ENCODE results near the gene TM4SF4.

TM4SF4 gene

DNA sequence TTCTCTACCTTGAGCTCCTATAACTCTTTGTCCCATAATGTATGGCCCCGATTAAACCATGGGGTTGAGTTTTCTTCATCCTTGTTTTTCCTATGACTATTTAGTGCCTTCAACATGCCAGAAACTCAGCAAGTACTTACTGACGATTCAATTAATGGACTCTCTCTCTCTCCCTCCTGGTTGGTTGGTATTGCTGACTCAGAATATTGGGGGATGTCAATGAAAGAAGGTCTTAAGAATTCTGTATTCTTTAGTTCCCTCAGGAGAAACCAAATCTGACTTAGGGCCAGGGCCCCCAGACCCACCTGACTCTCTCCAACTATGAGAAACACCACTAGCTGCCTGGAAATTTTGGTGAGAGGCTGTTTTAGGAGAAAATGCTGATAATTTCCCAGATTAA, 40.8 kb downstream of the TM4SF4 start:
- FAIRE-seq = no peak

DNA sequence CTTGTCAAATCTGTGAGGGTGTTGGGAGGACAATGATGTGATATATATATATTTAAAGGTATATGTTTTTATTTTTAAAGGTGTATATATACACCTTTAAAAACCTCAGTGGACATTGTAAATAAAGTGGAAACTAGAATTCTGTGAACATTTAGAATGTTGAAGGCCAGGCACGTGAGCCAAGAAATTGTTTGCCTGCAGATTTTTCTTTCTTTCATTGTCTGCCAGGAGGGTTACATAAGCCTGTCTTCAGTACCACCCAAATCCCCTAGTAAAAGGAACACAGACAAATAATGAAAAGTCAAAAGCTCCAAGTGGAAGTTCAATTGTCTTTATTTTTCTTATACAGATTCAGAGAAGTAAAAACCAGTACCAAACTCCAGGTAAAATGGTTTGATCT, 42.4 kb downstream of the TM4SF4 start:
- FAIRE-seq = no peak

DNA sequence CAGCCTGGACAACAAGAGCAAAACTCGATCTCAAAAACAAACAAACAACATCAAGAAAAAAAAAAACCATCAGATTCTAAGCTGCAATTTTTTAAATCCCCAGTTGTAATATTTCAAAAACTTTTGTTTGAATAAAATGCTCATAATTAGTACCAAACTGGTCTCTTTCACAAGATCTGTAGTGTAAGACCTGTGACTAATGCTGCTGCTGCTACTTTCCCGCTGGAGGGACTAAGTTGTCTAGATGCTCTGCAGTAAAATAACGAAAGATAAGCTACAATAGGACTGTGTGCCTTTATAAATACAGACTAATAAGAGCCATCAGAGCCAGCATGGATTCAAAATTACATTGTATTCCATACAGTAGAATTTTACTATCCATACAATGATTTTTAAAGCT, 45.4 kb downstream of the TM4SF4 start:
- no peak for FAIRE-seq

DNA sequence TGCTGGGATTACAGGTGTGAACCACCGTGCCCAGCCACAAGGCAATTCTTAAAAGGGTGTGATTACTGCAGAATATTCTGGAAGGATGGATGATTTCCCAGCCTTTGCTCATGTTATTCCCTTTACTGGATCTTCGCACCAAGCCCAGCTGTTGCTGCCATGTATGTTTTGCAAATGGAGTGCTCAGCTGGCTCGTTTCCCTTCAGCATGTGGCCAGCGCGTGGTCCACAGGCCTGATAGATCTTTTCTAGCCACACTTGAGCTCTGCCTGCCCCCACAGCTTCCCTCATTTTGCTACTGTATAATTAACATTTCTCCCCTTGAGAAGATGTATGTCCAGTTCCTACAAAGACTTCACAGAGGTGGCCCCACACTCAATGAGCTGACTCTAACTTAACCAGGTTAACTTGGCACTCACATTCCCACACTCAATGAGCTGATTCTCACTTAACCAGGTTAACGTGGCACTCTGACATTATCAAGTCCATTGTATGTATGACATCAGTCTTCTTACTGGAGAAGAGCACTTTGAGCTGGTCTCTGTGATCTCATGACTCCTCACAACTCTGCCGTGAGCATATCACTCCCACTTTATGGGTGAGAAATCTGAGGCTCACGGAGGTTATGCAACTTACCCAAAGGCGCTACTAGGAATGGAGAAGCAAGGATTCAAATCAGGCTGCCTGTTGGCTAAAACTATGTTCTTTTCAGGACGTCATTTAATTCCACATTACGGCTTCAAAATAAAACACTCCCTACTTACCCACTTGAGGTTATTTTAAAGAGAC, 49.2 kb downstream of the TM4SF4 start:
- no peak for FAIRE-seq

DNA sequence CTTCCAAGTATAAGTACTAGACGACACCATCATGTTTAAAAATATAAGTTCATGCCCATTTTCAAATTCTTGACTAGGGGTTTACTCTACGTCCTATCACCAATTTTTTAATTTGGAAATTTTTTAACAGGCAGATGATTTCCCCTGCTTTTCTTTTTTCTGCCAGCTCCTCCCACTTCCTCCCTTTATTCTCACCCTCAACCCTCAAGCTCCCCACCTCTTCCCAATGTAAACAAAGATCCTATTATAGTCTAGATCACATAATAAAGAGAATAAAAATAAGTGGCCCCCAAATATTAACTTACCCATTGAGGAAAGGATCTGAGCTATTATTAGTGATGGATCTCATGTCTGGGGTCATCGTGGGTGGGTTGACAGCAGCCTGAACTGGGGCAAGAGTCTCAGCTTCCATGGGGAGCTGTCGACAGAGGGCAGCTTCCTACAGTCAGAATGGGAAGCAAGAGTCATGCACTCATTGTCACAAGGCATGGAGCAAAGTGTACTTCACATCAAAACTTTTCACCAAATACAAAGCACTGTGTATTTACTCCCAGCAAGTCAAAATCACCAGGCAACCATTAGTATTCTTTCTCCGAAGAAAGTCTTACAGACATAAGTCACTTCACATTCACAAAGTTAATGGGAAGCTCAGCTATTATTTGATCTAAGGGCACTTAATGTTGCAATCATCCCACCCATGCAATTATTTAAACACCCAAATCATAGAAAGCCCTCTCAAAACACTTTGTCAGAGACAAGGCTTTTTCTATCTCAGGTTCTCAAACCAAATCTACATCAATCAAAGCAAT, 53.2 kb downstream of the TM4SF4 start:
- no peak for FAIRE-seq

DNA sequence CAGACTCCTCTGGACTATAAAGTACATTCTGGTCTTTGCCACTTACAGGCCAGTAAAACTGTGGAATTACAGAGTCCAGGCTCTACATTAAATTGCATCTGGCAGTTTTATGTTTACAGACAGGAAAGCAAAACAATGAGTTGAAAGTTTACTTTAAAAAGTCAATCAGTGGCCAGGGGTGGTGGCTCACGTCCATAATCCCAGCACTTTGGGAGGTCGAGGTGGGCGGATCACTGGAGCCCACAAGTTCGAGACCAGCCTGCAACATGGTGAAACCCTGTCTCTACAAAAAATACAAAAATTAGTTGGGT, 53.8 kb downstream of the TM4SF4 start:
- FAIRE-seq = no peak

DNA sequence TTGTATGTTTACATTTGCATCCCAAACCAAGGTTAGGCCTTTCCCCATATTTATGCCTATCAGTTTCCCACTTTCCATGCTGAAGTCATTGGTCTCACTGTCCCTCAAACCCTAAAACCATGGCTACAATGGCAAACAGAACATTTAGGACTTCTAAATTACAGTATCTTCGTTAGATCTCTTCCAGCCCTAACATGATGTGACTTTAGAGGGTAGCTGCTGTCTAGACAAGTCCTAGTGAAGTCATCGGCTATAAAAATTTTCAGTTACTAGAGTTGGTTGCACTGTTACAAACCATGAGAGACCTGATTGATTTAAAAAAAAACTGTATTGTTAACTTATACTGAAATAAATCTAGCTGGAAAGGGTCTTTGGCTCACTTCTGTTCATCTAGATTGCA, 54.6 kb downstream of the TM4SF4 start:
- FAIRE-seq = peak; percentile 21

DNA sequence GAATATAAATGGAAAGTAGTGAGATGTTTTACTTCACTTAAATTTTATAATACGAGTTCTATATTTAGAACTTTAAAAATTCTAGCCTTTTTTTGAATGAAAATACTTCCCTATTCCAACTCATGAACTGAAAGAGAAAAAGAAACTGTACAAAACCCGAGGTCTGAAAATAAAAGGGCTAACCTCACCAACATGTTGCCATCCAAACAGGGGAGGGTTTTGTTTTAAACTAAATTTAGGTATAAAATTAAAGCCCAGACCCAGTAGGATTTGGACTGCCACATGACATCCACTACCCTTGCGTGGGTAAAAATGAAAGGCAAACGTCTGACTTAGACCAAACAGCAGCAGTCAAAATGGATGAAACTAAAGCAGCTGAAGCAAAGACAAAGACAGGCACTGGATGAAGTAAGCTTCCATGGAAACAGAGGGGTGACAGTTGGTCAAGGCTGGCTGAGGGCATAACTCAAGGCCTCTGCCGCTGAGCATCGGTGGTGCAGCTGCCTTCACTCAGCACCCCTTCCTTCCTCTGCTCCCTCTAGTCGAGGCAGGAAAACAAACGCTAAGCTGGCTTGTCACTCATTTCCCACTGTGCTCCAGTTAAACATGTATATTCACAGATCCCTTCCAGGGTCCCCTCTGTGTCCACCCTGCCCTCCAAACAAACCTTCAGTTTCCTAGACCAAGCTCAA, 58.1 kb downstream of the TM4SF4 start:
- peak; percentile 83 for FAIRE-seq

DNA sequence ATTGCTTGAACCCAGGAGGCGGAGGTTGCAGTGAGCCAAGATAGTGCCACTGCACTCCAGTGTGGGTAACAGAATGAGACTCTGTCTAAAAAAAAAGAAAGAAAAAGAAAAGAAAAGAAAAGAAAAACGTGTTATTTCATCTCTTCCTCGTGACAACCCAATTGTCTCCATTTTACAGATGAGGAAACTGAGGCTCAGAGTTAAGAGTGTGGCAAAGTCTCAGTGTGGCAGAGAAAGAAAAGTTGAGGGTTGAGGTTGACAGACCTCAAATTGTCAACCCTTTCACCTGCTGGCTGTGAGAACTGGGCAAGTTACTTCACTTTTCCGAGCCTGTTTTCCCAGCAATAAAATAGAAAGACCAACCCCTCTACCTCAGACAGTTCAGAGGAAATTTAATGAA, 59.6 kb downstream of the TM4SF4 start:
- FAIRE-seq = no peak

DNA sequence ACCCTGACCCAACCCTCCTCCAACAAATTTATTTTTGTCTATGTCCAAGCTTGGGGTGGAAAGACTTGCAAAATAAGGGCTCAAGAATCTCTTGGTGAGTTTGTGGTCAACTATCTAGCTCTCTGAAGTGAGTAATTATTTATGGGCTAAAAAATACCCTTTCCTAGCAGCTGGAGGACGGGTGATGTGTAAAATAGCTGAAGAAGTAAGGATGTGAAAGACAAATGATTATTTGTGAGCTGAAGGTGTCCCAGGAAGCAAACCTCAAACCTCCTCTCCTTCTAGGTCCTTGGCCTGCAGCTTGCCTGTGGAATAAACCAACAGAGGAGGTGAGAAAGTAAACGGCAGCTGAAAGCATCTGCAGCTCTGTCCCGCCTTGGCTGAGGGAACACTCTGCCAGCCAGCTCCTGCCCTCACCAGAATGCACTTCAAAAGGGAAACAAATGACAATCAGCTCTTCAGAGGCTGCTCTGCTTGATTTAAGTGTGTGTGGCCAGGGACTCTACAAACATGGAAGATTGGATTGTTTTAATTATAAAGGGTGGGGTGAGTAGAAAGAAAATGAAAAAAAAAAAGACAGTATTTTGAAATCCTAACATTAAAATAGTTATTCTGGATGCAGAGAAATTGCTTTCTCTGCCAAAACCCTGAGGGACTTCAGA, 60.3 kb downstream of the TM4SF4 start:
- no peak for FAIRE-seq

DNA sequence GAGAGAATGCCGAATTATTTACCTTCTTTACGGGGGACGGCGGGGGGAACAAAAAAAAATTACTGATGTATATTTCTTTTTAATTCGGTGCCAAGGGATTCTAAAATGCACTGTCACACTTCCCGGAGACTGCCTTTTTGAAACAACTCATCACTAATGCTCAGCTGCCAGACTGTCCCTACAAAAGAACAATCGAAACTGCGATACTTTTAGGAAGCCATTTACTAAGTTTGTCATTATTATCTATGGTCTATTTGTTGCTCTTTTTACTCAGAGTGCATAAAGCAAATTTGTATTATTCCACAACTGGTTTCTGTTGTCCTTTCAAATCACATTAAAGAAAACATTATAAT, 60.8 kb downstream of the TM4SF4 start:
- FAIRE-seq = no peak

DNA sequence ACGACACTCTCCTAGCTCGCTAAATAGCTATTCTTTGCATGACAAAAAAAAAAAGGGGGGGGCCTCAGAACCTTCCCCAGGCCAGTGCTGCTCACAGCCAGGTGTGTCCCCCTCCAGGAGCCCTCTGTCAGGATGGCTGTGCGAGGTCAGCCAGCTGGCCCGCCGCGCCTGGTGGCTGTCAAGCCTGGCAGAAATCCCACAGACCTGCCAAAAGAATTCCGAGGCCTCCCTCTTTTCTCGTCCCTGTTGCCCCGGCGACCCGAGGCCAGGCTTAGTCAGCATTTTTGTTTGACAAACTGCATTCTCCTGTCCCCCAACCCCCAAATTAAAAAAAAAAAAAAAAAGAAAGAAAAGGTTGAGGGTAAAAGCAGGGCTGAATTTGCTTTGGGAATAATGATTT, 61.9 kb downstream of the TM4SF4 start:
- FAIRE-seq = no peak

DNA sequence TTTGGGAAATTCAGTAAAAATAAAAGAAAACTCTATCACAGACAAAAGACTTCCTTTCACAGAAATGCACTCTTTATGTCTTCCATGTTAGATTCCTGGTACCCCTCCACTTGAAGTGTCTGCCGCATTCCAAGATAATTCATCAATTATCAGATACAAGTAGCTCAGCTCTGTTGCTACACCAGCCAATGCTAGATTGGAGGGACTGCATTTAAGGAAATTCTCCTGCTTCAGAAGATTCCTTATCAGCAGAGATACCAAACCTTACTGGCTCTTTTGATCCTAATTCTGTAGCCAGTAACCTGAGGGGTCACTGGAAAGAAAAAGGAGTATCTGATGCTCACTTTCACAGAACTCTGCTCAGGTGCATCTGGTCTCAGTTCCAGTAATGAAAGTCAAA, 63.9 kb downstream of the TM4SF4 start:
- FAIRE-seq = no peak

DNA sequence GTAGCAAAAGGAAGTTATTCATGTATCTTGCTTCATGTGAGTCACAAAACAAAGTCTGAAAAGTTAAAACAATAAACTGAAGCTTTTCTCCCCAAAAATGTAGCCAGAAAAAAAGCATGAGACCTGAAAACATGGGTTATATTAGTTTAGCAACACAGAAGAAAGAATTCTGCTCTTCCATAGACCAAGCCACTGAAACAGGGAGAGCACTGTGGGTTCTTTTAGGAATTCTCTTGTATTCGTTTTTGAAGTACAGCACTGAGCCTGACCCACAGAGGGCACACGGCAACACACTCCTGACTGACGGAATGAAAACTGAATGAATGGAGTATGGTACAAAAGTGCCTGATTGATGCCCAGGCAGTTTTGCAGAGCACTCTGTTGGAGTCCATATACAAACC, 66.6 kb downstream of the TM4SF4 start:
- FAIRE-seq = no peak

DNA sequence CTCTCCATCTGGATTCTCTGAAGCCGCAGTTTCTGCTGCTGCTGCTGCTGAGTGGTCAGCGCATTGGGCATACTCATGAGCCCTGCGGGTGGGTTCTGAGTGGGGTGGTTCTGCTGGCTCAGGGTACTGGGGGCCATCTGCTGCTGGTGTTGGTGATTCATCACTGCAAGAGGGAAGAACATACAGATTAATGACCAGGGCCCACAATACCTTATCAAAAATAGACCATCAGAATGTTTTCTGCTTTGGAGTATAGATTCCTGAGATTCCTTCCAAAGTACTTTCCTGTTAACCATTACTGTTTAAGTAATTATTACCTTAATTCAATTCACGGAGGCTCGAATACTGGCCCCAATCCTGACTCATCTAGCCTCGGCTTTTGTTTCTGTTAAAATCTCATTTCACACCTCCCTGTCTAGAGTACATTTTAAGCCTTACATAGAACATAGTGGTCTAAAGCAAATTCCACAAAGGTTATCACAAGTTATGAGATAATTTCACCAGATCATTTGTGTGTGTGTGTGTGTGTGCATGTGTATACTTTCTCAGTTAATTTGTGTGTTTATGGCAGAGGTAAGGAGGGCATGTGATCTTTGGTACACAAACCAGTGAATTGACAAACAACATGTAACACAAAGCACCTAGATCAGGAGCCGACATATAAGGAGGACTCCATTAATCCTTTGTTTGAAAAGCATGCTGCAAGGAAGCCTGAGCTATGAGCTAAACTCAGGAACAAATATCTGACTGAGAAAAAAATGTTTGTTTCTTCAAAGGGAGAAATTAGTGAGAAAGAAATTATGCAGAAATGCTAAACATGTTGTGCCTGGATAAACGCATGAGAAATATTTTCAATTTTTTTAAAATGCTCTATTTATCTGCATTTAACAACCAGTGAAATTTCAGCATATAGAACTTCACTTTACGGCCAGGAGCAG, 68.1 kb downstream of the TM4SF4 start:
- no peak for FAIRE-seq

DNA sequence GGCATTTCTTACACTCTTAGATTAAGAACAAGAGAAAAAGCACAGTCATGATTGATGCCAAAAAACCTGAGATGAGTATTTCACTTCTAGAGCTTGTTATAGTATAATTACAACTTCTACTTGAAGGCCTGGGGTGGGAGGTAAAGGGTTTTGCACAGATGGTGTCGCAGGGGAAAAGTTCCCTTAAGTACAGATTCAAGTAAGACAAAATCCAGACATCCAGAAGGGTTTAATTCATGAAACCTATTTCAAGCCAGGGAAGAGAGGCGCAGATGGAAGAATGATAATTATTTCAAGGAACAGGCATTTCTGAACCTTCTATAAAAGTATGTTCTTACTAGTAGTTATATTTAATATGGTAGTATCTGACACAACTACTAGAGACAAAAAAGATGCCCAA, 70.6 kb downstream of the TM4SF4 start:
- no peak for FAIRE-seq

DNA sequence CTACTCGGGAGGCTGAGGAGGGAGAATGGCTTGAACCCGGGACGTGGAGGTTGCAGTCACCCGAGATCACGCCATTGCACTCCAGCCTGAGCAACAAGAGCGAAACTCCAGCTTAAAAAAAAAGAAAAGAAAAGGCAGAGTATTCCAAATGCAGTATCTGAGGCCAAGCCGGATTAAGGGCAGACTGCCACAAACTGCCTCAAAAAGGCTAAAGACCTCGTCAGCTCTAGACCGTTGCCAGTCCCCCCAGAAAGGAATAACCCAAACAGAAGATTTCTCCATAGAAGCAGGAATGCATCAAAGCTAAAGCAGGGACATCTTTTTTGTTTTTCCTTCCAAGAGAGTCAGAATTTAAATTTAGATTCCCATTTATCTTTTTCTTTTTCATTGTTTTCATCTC, 72.9 kb downstream of the TM4SF4 start:
- no peak for FAIRE-seq

DNA sequence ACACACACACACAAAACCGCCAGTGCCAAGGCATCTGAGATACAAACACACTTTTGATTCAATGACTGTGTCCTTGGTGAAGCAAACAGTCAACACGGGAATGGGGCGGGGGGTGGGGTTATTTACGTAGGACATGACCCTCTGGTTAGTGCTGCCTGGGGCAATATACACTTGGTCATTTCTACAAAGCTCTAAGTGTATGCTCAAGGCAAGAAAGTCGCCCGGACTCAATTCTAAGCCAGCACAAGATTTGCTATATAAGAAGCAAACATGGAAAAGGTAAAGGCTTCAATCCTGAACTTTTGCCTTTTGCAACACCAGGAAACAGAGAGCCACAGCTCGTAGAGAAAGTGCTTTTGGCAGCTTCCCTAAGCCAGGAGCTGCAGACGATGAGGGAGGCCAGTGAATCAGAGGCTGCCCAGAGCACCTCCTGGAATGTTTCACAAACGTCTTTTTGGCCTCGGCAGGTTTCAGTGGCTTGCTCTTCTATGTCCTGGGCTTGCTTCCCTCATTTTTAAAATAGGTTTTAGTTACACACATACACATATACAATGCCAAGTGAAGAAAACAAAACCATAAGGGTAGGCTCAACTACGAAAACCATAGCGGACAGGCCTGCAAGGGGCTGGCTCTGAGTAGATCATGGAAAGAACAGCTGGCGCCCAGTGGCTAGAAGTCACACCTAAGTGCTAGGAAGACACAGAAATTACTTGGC, 73.6 kb downstream of the TM4SF4 start:
- FAIRE-seq = no peak

DNA sequence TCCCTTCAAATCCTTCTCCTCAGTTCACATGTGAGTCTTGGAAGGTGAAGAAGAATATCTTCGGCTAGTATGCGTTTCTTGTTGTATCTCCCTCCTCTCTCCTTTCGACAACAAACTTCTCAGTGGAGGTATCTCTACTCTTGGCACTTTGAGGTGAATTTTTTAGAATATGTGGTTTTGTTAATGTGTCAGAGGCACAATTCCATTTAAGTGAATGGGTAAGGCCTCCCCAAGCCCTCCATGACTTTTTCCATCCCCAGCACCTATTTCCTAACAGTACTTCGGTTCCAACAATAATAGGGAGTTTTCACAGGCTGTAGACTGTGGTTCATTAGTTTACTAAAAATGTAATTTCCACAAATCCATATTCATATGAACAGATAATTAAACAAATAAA, 74.2 kb downstream of the TM4SF4 start:
- no peak for FAIRE-seq

DNA sequence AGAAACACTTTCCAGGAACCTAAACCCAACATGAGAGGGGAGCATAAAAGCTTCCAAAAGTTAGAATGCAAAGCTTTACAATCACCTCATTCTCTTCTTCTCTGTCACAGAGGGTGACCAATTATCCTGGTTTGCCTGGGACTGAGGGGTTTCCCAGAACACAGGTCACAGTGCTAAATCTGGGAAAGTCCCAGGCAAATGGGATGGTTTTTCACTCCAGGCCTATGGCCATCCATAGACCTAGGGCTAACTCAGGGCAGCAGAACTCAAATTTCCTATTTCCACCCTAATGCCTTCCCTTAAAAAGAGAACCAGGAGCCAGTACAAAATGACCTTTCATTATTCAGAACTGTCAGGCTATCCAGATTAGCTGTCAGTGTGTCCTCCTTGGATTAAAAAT, 77.0 kb downstream of the TM4SF4 start:
- no peak for FAIRE-seq

DNA sequence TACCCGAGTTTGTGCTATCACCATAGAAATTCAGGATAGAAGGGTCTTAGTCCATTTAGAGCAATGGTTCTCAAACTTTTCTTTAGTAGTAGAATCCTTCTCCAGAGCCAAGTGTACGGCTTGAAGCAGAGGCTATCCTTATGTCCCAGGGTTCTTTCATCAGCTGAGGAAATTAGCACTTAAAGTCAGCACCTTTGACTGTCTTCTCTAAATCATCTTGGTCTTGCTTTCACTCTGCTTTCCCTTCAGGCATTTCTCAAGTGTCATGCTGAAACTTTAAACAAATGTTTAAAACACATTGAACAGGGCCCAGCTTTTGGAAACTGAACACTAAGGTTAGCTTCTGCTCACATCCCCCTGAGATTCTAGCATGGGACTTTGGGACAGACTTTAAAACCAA, 78.2 kb downstream of the TM4SF4 start:
- no peak for FAIRE-seq
